ENCODE results near the gene MGAT4B. TPM values are rescaled to one million over a fixed set of nuclear protein-coding genes. Genes with fewer than 3 reads are reported as not detected.

The MGAT4B gene
- total and polyA plus RNA-seq, 2 of the 13 experiments (the other 11 are each of a cell fraction or from before 2014, with no cell fraction given) = 93.5 to 130 TPM

- TF ChIP-seq, protein P1, sequence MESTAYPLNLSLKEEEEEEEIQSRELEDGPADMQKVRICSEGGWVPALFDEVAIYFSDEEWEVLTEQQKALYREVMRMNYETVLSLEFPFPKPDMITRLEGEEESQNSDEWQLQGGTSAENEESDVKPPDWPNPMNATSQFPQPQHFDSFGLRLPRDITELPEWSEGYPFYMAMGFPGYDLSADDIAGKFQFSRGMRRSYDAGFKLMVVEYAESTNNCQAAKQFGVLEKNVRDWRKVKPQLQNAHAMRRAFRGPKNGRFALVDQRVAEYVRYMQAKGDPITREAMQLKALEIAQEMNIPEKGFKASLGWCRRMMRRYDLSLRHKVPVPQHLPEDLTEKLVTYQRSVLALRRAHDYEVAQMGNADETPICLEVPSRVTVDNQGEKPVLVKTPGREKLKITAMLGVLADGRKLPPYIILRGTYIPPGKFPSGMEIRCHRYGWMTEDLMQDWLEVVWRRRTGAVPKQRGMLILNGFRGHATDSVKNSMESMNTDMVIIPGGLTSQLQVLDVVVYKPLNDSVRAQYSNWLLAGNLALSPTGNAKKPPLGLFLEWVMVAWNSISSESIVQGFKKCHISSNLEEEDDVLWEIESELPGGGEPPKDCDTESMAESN (CRISPR knock-in tag; conservative IDR thresholded peaks at IDR 0.05) = peak; percentile 47; the same call in 1 of the 2 replicates
- TF ChIP-seq TOPORS (CRISPR knock-in tag; IDR thresholded peaks at IDR 0.05) = no peak
- TF ChIP-seq, protein P2, sequence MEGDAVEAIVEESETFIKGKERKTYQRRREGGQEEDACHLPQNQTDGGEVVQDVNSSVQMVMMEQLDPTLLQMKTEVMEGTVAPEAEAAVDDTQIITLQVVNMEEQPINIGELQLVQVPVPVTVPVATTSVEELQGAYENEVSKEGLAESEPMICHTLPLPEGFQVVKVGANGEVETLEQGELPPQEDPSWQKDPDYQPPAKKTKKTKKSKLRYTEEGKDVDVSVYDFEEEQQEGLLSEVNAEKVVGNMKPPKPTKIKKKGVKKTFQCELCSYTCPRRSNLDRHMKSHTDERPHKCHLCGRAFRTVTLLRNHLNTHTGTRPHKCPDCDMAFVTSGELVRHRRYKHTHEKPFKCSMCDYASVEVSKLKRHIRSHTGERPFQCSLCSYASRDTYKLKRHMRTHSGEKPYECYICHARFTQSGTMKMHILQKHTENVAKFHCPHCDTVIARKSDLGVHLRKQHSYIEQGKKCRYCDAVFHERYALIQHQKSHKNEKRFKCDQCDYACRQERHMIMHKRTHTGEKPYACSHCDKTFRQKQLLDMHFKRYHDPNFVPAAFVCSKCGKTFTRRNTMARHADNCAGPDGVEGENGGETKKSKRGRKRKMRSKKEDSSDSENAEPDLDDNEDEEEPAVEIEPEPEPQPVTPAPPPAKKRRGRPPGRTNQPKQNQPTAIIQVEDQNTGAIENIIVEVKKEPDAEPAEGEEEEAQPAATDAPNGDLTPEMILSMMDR (CRISPR knock-in tag; IDR thresholded peaks at IDR 0.05) = peak; percentile 71; the same call in 1 of the 2 replicates
- TF ChIP-seq PATZ1 (CRISPR knock-in tag; IDR thresholded peaks at IDR 0.05) = peak; percentile 43
- TF ChIP-seq ZSCAN29 (CRISPR knock-in tag; conservative IDR thresholded peaks at IDR 0.05) = no peak
- no peak for TF ChIP-seq GLMP (CRISPR knock-in tag; IDR thresholded peaks at IDR 0.05; ENCODE audit: borderline replicate concordance)
- peak; percentile 8 for TF ChIP-seq PHF5A (CRISPR knock-in tag; IDR thresholded peaks at IDR 0.05; ENCODE audit: low read depth, unreplicated experiment)
- no peak for TF ChIP-seq FOXC1 (CRISPR knock-in tag; IDR thresholded peaks at IDR 0.05; ENCODE audit: borderline replicate concordance)
- TF ChIP-seq SP5 (CRISPR knock-in tag; IDR thresholded peaks at IDR 0.05; ENCODE audit: borderline replicate concordance, low read depth) = peak; percentile 38; the same call in 1 of the 2 replicates
- no peak for TF ChIP-seq MIER2 (CRISPR knock-in tag; IDR thresholded peaks at IDR 0.05)
- peak; percentile 42; the same call in 1 of the 2 replicates for TF ChIP-seq ZNF670 (CRISPR knock-in tag; IDR thresholded peaks at IDR 0.05; ENCODE audit: borderline replicate concordance)
- TF ChIP-seq SOX13 (IDR thresholded peaks at IDR 0.05) = 0 out of 2 replicates have a peak, but pooled peaks have one; percentile 14
- no peak for TF ChIP-seq SOX13 (CRISPR knock-in tag; conservative IDR thresholded peaks at IDR 0.05 in 1 of 2, IDR thresholded peaks at IDR 0.05 in 1 of 2)
- no peak for TF ChIP-seq ZNF510 (CRISPR knock-in tag; IDR thresholded peaks at IDR 0.05; ENCODE audit: low read depth)
- TF ChIP-seq ZNF350 (CRISPR knock-in tag; IDR thresholded peaks at IDR 0.05; ENCODE audit: borderline replicate concordance, low read depth) = peak; percentile 75; the same call in 1 of the 2 replicates
- peak; percentile 87; the same call in 1 of the 2 replicates for TF ChIP-seq KLF12 (CRISPR knock-in tag; IDR thresholded peaks at IDR 0.05; ENCODE audit: borderline replicate concordance)
- no peak for TF ChIP-seq ZNF253 (CRISPR knock-in tag; IDR thresholded peaks at IDR 0.05; ENCODE audit: borderline replicate concordance)
- peak; percentile 14; the same call in 1 of the 2 replicates for TF ChIP-seq GATAD1 (CRISPR knock-in tag; IDR thresholded peaks at IDR 0.05)
- TF ChIP-seq HNF4G (IDR thresholded peaks at IDR 0.05; ENCODE audit: borderline replicate concordance, low read depth, low read length) = no peak
- TF ChIP-seq HNF4G (CRISPR knock-in tag; IDR thresholded peaks at IDR 0.05; ENCODE audit: borderline replicate concordance, low read depth) = no peak
These were observed 10.5 kb downstream of the MGAT4B start (continued) for GRCh38 chr5:179795863-179796833.

Data from HepG2 (cell line).